WTC11 (cell line): ENCODE measurements around the gene CACNA2D1. TPM values are rescaled to one million over a fixed set of nuclear protein-coding genes. Genes with fewer than 3 reads are reported as not detected.

ENCODE experiments used
- ATAC-seq: fragments of 200-7000 bp; cut with Tn5 transposase; 2 replicates; pipeline ENCODE4 v1.10.0; 2021; ENCODE audit warnings: mild to moderate bottlenecking, moderate library complexity
- CTCF ChIA-PET: fragments of 300-600 bp; sonication (Branson Sonifier 250); formaldehyde crosslinking; loops from one replicate; lab custom pipeline; 2021; ENCODE audit warnings: antibody characterized with exemption; lab: Charles Lee
- POLR2A ChIA-PET: fragments of 350-600 bp; sonication (Branson Sonifier 250); formaldehyde crosslinking; loops from one replicate; lab custom pipeline; 2021; ENCODE audit warnings: antibody characterized with exemption; lab: Charles Lee
- DNase-seq: peaks from one replicate; pipeline ENCODE4 v3.0.0; 2021; ENCODE audit warnings: low spot score
- H3K27ac Mint-ChIP-seq: 2 replicates; pipeline ENCODE4 v1.8.0; 2021; ENCODE audit warnings: mixed read lengths
- H3K27me3 Mint-ChIP-seq: 2 replicates; pipeline ENCODE4 v1.8.0; 2021; ENCODE audit warnings: low read depth, mild to moderate bottlenecking, moderate library complexity, mixed read lengths
- H3K36me3 Mint-ChIP-seq: 2 replicates; pipeline ENCODE4 v1.8.0; 2021; ENCODE audit warnings: mixed read lengths
- H3K4me1 Mint-ChIP-seq: 2 replicates; pipeline ENCODE4 v1.8.0; 2022; ENCODE audit warnings: mixed read lengths
- H3K4me3 Mint-ChIP-seq: 2 replicates; pipeline ENCODE4 v1.8.0; 2021; ENCODE audit warnings: mild to moderate bottlenecking, moderate library complexity, mixed read lengths
- H3K9me3 Mint-ChIP-seq: 2 replicates; pipeline ENCODE4 v1.8.0; 2021; ENCODE audit warnings: mixed read lengths
- ATF1 ChIP-seq: sonication (generic); formaldehyde crosslinking; IDR thresholded peaks from 2 replicates; pipeline ENCODE4 v1.8.1; 2023; ENCODE audit warnings: mild to moderate bottlenecking, moderate library complexity, missing genetic modification reagents
- ATF2 ChIP-seq: sonication (generic); formaldehyde crosslinking; IDR thresholded peaks from 2 replicates; pipeline ENCODE4 v1.8.1; 2022; ENCODE audit warnings: low read depth, missing genetic modification reagents, borderline replicate concordance
- CREB1 ChIP-seq: sonication (generic); formaldehyde crosslinking; IDR thresholded peaks from 2 replicates; pipeline ENCODE4 v1.8.0; 2023; ENCODE audit warnings: mild to moderate bottlenecking, missing genetic modification reagents
- ETV6 ChIP-seq: sonication (generic); formaldehyde crosslinking; IDR thresholded peaks from 2 replicates; pipeline ENCODE4 v1.8.1; 2022; ENCODE audit warnings: mild to moderate bottlenecking, missing genetic modification reagents
- FOXK1 ChIP-seq: sonication (generic); formaldehyde crosslinking; IDR thresholded peaks from 2 replicates; pipeline ENCODE4 v1.8.0; 2022; ENCODE audit warnings: mild to moderate bottlenecking, moderate library complexity, missing genetic modification reagents
- FOXP4 ChIP-seq: sonication (generic); formaldehyde crosslinking; IDR thresholded peaks from 2 replicates; pipeline ENCODE4 v1.8.0; 2022; ENCODE audit warnings: mild to moderate bottlenecking, missing genetic modification reagents
- GTF2I ChIP-seq: fragments of 250-450 bp; sonication (Bioruptor Pico); conservative IDR thresholded peaks from 2 replicates; pipeline ENCODE4 v1.4.0; 2021; ENCODE audit warnings: mild to moderate bottlenecking
- JAZF1 ChIP-seq: fragments of 250-450 bp; sonication (Bioruptor Pico); IDR thresholded peaks from 2 replicates; pipeline ENCODE4 v1.9.0; 2021; ENCODE audit warnings: moderate library complexity, mild to moderate bottlenecking, inconsistent platforms
- JUN ChIP-seq: sonication (generic); formaldehyde crosslinking; IDR thresholded peaks from 2 replicates; pipeline ENCODE4 v1.8.0; 2023; ENCODE audit warnings: mild to moderate bottlenecking, missing genetic modification reagents
- NFE2L1 ChIP-seq: sonication (generic); formaldehyde crosslinking; IDR thresholded peaks from 2 replicates; pipeline ENCODE4 v1.8.1; 2023; ENCODE audit warnings: missing genetic modification reagents
- NFYB ChIP-seq: sonication (generic); formaldehyde crosslinking; conservative IDR thresholded peaks from 2 replicates; pipeline ENCODE4 v1.8.0; 2022; ENCODE audit warnings: low read depth, missing genetic modification reagents
- NR1H2 ChIP-seq: sonication (generic); formaldehyde crosslinking; IDR thresholded peaks from 2 replicates; pipeline ENCODE4 v1.9.0; 2021; ENCODE audit warnings: mild to moderate bottlenecking, moderate library complexity, missing genetic modification reagents
- PRRX2 ChIP-seq: fragments of 250-450 bp; sonication (Bioruptor Pico); IDR thresholded peaks from 2 replicates; pipeline ENCODE4 v1.8.0; 2021; ENCODE audit warnings: mild to moderate bottlenecking
- TCF7 ChIP-seq: sonication (generic); formaldehyde crosslinking; IDR thresholded peaks from 2 replicates; pipeline ENCODE4 v1.8.0; 2022; ENCODE audit warnings: mild to moderate bottlenecking, low read depth, missing genetic modification reagents, moderate library complexity
- TP53 ChIP-seq: sonication (generic); formaldehyde crosslinking; IDR thresholded peaks from 2 replicates; pipeline ENCODE4 v1.8.1; 2023; ENCODE audit warnings: mild to moderate bottlenecking, missing genetic modification reagents
- ZNF281 ChIP-seq: sonication (generic); formaldehyde crosslinking; IDR thresholded peaks from 2 replicates; pipeline ENCODE4 v1.8.0; 2023; ENCODE audit warnings: mild to moderate bottlenecking, missing genetic modification reagents
- ZNF416 ChIP-seq: fragments of 250-450 bp; sonication (Bioruptor Pico); IDR thresholded peaks from 2 replicates; pipeline ENCODE4 v1.9.0; 2021; ENCODE audit warnings: mild to moderate bottlenecking, inconsistent platforms
- ZNF423 ChIP-seq: fragments of 250-450 bp; sonication (Bioruptor Pico); IDR thresholded peaks from 2 replicates; pipeline ENCODE4 v2.1.2; 2022; ENCODE audit warnings: mild to moderate bottlenecking, moderate library complexity
- total RNA-seq: library from RNA; stranded (reverse); gene quantifications from 3 replicates; pipeline ENCODE4 v1.2.3, GENCODE V29; 2021
- TF ChIP-seq, protein P1 (sequence below): sonication (generic); formaldehyde crosslinking; IDR thresholded peaks from 2 replicates; pipeline ENCODE4 v1.8.1; 2022; ENCODE audit warnings: low read depth, mild to moderate bottlenecking, moderate library complexity, missing genetic modification reagents, borderline replicate concordance
- TF ChIP-seq, protein P2 (sequence below): fragments of 250-450 bp; sonication (Bioruptor Pico); IDR thresholded peaks from 2 replicates; pipeline ENCODE4 v1.9.0; 2021; ENCODE audit warnings: mild to moderate bottlenecking
- TF ChIP-seq, protein P3 (sequence below): sonication (generic); formaldehyde crosslinking; IDR thresholded peaks from 2 replicates; pipeline ENCODE4 v1.8.0; 2022; ENCODE audit warnings: mild to moderate bottlenecking, missing genetic modification reagents
- TF ChIP-seq, protein P4 (sequence below): sonication (generic); formaldehyde crosslinking; IDR thresholded peaks from 2 replicates; pipeline ENCODE4 v1.8.1; 2023; ENCODE audit warnings: mild to moderate bottlenecking, missing genetic modification reagents

Gene CACNA2D1
- total RNA-seq, 1 experiment from 2014 or later: 33.3 TPM

DNA sequence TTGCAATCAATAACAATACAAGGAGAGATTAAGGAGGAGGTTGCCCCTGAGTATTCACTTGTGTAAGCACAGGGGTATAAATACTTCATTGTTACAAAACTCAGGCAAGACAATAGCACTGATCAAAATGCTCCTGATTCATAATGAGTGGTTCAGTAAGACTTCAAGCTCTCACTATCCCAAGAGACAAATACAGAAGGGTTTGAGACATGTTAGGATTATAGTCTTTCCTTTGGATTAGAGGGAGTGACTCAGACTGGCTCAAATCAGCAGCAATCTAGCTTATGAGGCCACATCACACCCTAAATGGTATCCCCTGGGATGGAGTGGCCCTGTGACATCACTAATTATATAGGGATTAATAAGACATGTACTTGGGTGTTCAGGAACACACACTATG is 506.5 kb downstream of the CACNA2D1 start:
- no peak for DNase-seq
- CTCF ChIA-PET: no interaction called here
- no peaks in the 10 kb centered on the region for H3K4me1 Mint-ChIP-seq
- H3K4me3 Mint-ChIP-seq: no peak overlapping the region
- no peak overlapping the region for H3K27ac Mint-ChIP-seq
- ATAC-seq: 0 out of 2 replicates have a peak, but pooled peaks have one; percentile 34
- H3K36me3 Mint-ChIP-seq: no peaks in the 10 kb centered on the region
- H3K9me3 Mint-ChIP-seq: no peaks in the 10 kb centered on the region
- TF ChIP-seq ATF1 (no peak), CREB1 (CRISPR knock-in tag) (no peak), ETV6 (CRISPR knock-in tag) (no peak), TP53 (CRISPR knock-in tag) (no peak), TCF7 (CRISPR knock-in tag) (no peak), NFE2L1 (no peak), NR1H2 (CRISPR knock-in tag) (no peak), JUN (CRISPR knock-in tag) (no peak), FOXK1 (CRISPR knock-in tag) (no peak), ZNF281 (CRISPR knock-in tag) (no peak), ZNF416 (CRISPR knock-in tag) (no peak), GTF2I (no peak), PRRX2 (CRISPR knock-in tag) (no peak), JAZF1 (CRISPR knock-in tag) (no peak)
- TF ChIP-seq, protein P1, sequence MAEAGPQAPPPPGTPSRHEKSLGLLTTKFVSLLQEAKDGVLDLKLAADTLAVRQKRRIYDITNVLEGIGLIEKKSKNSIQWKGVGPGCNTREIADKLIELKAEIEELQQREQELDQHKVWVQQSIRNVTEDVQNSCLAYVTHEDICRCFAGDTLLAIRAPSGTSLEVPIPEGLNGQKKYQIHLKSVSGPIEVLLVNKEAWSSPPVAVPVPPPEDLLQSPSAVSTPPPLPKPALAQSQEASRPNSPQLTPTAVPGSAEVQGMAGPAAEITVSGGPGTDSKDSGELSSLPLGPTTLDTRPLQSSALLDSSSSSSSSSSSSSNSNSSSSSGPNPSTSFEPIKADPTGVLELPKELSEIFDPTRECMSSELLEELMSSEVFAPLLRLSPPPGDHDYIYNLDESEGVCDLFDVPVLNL: no peak
- TF ChIP-seq, protein P2, sequence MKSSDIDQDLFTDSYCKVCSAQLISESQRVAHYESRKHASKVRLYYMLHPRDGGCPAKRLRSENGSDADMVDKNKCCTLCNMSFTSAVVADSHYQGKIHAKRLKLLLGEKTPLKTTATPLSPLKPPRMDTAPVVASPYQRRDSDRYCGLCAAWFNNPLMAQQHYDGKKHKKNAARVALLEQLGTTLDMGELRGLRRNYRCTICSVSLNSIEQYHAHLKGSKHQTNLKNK: no peak
- TF ChIP-seq, all 79 proteins: peak for 0
- POLR2A ChIA-PET: no interaction called here
- H3K27me3 Mint-ChIP-seq: no peaks in the 10 kb centered on the region

DNA sequence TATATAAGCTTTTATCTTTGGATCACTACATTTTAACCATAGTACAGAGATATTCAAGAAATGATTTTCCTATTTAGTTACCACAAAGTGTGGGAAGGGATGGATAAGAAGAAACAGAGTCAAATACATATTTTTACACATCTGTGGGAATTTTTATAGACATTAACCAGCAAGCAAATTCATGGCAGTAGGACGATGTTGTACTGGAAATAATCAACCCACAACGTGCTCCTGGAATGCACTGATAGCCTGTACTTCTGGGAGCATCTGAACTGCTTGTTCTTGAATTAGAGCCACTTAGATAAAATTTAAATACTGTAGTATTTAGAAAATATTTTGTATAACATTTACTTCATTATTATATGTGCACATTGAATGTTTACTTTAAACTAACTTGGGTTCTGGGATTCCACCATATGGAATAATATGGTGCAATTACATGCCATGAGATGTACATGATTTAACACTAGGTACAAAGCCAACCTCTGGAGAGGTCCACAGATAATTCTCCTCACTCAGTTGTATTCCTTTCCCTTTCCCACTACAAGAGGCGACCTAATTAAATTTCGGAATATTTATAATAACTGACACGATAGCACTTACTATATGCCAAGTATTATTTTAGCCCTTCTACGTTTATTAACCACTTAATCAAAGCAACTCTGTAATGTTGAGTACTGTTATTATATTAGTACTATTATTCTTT is 508.8 kb downstream of the CACNA2D1 start:
- Mint-ChIP-seq H3K4me1 (0 out of 2 replicates have a peak, but pooled peaks cover 2% of the 10 kb centered on the region), H3K27ac (no peak overlapping the region), H3K9me3 (peaks cover 3% of the 10 kb centered on the region; the same call in 1 of the 2 replicates), H3K27me3 (no peaks in the 10 kb centered on the region), H3K4me3 (no peak overlapping the region), H3K36me3 (no peaks in the 10 kb centered on the region)
- ATAC-seq: no peak
- DNase-seq: no peak
- ChIA-PET POLR2A (no interaction called here), CTCF (no interaction called here)
- TF ChIP-seq, protein P3, sequence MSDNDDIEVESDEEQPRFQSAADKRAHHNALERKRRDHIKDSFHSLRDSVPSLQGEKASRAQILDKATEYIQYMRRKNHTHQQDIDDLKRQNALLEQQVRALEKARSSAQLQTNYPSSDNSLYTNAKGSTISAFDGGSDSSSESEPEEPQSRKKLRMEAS (CRISPR knock-in tag): no peak
- no peak for TF ChIP-seq ZNF281 (CRISPR knock-in tag)
- TF ChIP-seq CREB1 (CRISPR knock-in tag): no peak
- TF ChIP-seq NFYB (CRISPR knock-in tag): no peak
- TF ChIP-seq, protein P4, sequence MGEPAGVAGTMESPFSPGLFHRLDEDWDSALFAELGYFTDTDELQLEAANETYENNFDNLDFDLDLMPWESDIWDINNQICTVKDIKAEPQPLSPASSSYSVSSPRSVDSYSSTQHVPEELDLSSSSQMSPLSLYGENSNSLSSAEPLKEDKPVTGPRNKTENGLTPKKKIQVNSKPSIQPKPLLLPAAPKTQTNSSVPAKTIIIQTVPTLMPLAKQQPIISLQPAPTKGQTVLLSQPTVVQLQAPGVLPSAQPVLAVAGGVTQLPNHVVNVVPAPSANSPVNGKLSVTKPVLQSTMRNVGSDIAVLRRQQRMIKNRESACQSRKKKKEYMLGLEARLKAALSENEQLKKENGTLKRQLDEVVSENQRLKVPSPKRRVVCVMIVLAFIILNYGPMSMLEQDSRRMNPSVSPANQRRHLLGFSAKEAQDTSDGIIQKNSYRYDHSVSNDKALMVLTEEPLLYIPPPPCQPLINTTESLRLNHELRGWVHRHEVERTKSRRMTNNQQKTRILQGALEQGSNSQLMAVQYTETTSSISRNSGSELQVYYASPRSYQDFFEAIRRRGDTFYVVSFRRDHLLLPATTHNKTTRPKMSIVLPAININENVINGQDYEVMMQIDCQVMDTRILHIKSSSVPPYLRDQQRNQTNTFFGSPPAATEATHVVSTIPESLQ (CRISPR knock-in tag): no peak
- TF ChIP-seq ZNF423 (CRISPR knock-in tag): no peak
- no peak for TF ChIP-seq FOXP4 (CRISPR knock-in tag)
- no peak for TF ChIP-seq ATF2 (CRISPR knock-in tag)
